Loucy (cell line): ENCODE results near the gene KRTAP3-1.

Experiments
- H2AFZ ChIP-seq: fragments of 200-600 bp; sonication (generic); 2 replicates; pipeline ENCODE4 v1.6.0; 2016; ENCODE audit warnings: antibody characterized with exemption, mild to moderate bottlenecking, low read length, moderate library complexity
- H3F3A ChIP-seq: fragments of 200-600 bp; 2 replicates; pipeline ENCODE4 v1.6.0; 2016; ENCODE audit warnings: antibody characterized with exemption, low read depth, mild to moderate bottlenecking
- H3K27me3 ChIP-seq: fragments of 200-600 bp; sonication (generic); 2 replicates; pipeline ENCODE4 v1.6.1; 2014; ENCODE audit warnings: low read length, mild to moderate bottlenecking; ENCODE audit not compliant: insufficient read depth, poor library complexity, severe bottlenecking
- H3K36me3 ChIP-seq: fragments of 200-600 bp; sonication (generic); 2 replicates; pipeline ENCODE4 v1.6.1; 2016; ENCODE audit warnings: low read length; ENCODE audit not compliant: insufficient read depth
- H3K4me1 ChIP-seq: fragments of 200-600 bp; sonication (generic); 2 replicates; pipeline ENCODE4 v1.5.1; 2014; ENCODE audit warnings: low read length, mild to moderate bottlenecking; ENCODE audit not compliant: insufficient read depth, poor library complexity, severe bottlenecking
- H3K4me2 ChIP-seq: fragments of 200-600 bp; sonication (generic); 2 replicates; pipeline ENCODE4 v1.6.0; 2014; ENCODE audit warnings: antibody characterized with exemption, low read length, low read depth, mild to moderate bottlenecking; ENCODE audit not compliant: poor library complexity, severe bottlenecking
- H3K4me3 ChIP-seq: fragments of 200-600 bp; sonication (generic); 2 replicates; pipeline ENCODE4 v1.5.1; 2014; ENCODE audit warnings: low read length, mild to moderate bottlenecking, mixed read lengths; ENCODE audit not compliant: poor library complexity, severe bottlenecking
- H3K79me2 ChIP-seq: fragments of 200-600 bp; sonication (generic); 2 replicates; pipeline ENCODE4 v1.6.1; 2014; ENCODE audit warnings: low read length; ENCODE audit not compliant: insufficient read depth
- H3K9ac ChIP-seq: fragments of 200-600 bp; sonication (generic); 2 replicates; pipeline ENCODE4 v1.6.0; 2014; ENCODE audit warnings: mild to moderate bottlenecking, low read depth, low read length, moderate library complexity; ENCODE audit not compliant: poor library complexity, severe bottlenecking
- H3K9me2 ChIP-seq: fragments of 200-600 bp; sonication (generic); replicated peaks from 2 replicates; pipeline ENCODE4 v1.6.1; 2016; ENCODE audit warnings: low read depth, low read length, mixed read lengths
- H3K9me3 ChIP-seq: fragments of 200-600 bp; sonication (generic); 2 replicates; pipeline ENCODE4 v1.6.1; 2014; ENCODE audit warnings: mild to moderate bottlenecking, antibody characterized with exemption, low read length, low read depth; ENCODE audit not compliant: insufficient read depth
- H4K20me1 ChIP-seq: fragments of 200-600 bp; sonication (generic); 2 replicates; pipeline ENCODE4 v1.6.0; 2014; ENCODE audit warnings: antibody characterized with exemption, low read length, mild to moderate bottlenecking; ENCODE audit not compliant: insufficient read depth, poor library complexity, severe bottlenecking
- CTCF ChIP-seq: fragments of 200-600 bp; sonication (generic); conservative IDR thresholded peaks from 2 replicates; pipeline ENCODE4 v1.5.1; 2014; ENCODE audit warnings: mild to moderate bottlenecking, antibody characterized with exemption, low read length
- EZH2phosphoT487 ChIP-seq: fragments of 200-600 bp; IDR thresholded peaks from 2 replicates; pipeline ENCODE4 v1.6.1; 2018; ENCODE audit warnings: antibody characterized with exemption, mild to moderate bottlenecking, moderate library complexity, borderline replicate concordance

KRTAP3-1 gene

GRCh38 chr17:41054025-41054424 is 45.1 kb upstream of the KRTAP3-1 start:
- Histone ChIP-seq H4K20me1 (no peaks in the 10 kb centered on the region), H3K9me2 (no peaks in the 10 kb centered on the region), H3F3A (no peaks in the 10 kb centered on the region), H3K36me3 (no peaks in the 10 kb centered on the region), H3K9ac (no peak overlapping the region), H3K4me1 (peaks cover 8% of the 10 kb centered on the region), H2AFZ (no peak overlapping the region), H3K27me3 (no peaks in the 10 kb centered on the region), H3K79me2 (no peaks in the 10 kb centered on the region), H3K4me2 (no peak overlapping the region), H3K9me3 (no peaks in the 10 kb centered on the region), H3K4me3 (no peak overlapping the region)
- TF ChIP-seq CTCF (no peak), EZH2phosphoT487 (no peak)

- H2AFZ ChIP-seq, result no peak overlapping the region
- no peak overlapping the region for H3K4me3 ChIP-seq
- no peaks in the 10 kb centered on the region for H4K20me1 ChIP-seq
- H3K9me2 ChIP-seq, result no peaks in the 10 kb centered on the region
- H3K4me2 ChIP-seq, result no peak overlapping the region
- H3F3A ChIP-seq, result no peaks in the 10 kb centered on the region
- H3K27me3 ChIP-seq, result no peaks in the 10 kb centered on the region
- no peaks in the 10 kb centered on the region for H3K79me2 ChIP-seq
- H3K4me1 ChIP-seq, result peaks cover 8% of the 10 kb centered on the region
- H3K9ac ChIP-seq, result no peak overlapping the region
- H3K9me3 ChIP-seq, result no peaks in the 10 kb centered on the region
- TF ChIP-seq CTCF, result no peak
- TF ChIP-seq EZH2phosphoT487, result no peak
- no peaks in the 10 kb centered on the region for H3K36me3 ChIP-seq
Observed at GRCh38 chr17:41052566-41052965, 43.6 kb upstream of the KRTAP3-1 start.

DNA sequence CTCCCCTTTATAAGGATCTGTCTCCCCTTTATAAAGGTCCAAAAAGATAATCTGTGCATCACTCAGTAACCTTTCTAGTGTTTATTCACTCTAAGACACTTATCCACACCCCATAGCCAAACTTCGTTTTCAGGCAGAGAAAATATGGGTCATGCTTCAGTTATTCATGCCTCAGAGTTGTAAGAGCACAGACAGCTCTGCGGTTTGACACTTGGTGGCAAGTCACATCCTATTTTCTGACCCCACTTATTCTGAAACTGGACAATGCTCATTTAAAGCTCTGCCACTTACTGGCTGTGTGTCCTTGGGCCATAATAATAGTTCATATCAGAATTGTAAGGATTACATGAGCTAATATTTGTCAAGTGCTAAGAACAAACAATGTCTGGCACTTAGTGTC is 40.2 kb upstream of the KRTAP3-1 start:
- H3K79me2 ChIP-seq, result no peaks in the 10 kb centered on the region
- H3K9me2 ChIP-seq, result no peaks in the 10 kb centered on the region
- H3K9me3 ChIP-seq, result no peaks in the 10 kb centered on the region
- no peak overlapping the region for H3K9ac ChIP-seq
- H3K27me3 ChIP-seq, result no peaks in the 10 kb centered on the region
- H3K4me3 ChIP-seq, result no peak overlapping the region
- H2AFZ ChIP-seq, result no peak overlapping the region
- 0 out of 2 replicates have a peak, but pooled peaks cover 2% of the 10 kb centered on the region for H3F3A ChIP-seq
- no peaks in the 10 kb centered on the region for H4K20me1 ChIP-seq
- H3K4me2 ChIP-seq, result no peak overlapping the region
- H3K4me1 ChIP-seq, result peaks cover 8% of the 10 kb centered on the region
- no peaks in the 10 kb centered on the region for H3K36me3 ChIP-seq
- TF ChIP-seq EZH2phosphoT487 (no peak), CTCF (no peak)
